GM12878 (cell line): Measurements from ENCODE around the gene LYRM4.

Experiments used
- BRCA1 ChIP-seq: IDR thresholded peaks from 2 replicates; pipeline ENCODE4 v1.6.1; 2011; ENCODE audit warnings: low read depth, low read length, improper control_type of control experiment
- CREB1 ChIP-seq: IDR thresholded peaks from 2 replicates; pipeline ENCODE4 v1.6.1; 2012; ENCODE audit warnings: low read depth, mild to moderate bottlenecking, inconsistent platforms
- CTCF ChIP-seq, 3 experiments: IDR thresholded peaks in 2 of 3; conservative IDR thresholded peaks in 1 of 3; 2 replicates each; pipeline ENCODE4 v1.5.1; 2011; ENCODE audit warnings: low read depth in 3 of 3, low read length in 3 of 3, mild to moderate bottlenecking in 3 of 3, control low read depth in 2 of 3, moderate library complexity in 2 of 3, inconsistent platforms in 1 of 3, mixed read lengths in 1 of 3; ENCODE audit not compliant: control insufficient read depth in 2 of 3, insufficient read depth in 1 of 3; ENCODE audit errors: extremely low read depth in 1 of 3
- HDAC2 ChIP-seq: fragments of 200-600 bp; sonication (generic); IDR thresholded peaks from 2 replicates; pipeline ENCODE4 v1.6.1; 2017
- HDAC6 ChIP-seq: fragments of 200-600 bp; sonication (generic); IDR thresholded peaks from one replicate; pipeline ENCODE4 v1.8.0; 2017; ENCODE audit warnings: antibody characterized with exemption; ENCODE audit not compliant: unreplicated experiment
- RAD21 ChIP-seq: IDR thresholded peaks from 2 replicates; pipeline ENCODE4 v1.6.1; 2011; ENCODE audit warnings: mild to moderate bottlenecking, low read depth, low read length, moderate library complexity; ENCODE audit not compliant: insufficient read depth
- TCF12 ChIP-seq: IDR thresholded peaks from 2 replicates; pipeline ENCODE4 v1.6.1; 2011; ENCODE audit warnings: low read depth, mild to moderate bottlenecking, low read length
- TF ChIP-seq, protein P1 (sequence below): fragments of 150-350 bp; IDR thresholded peaks from 2 replicates; pipeline ENCODE4 v1.6.1; 2016; ENCODE audit warnings: low read depth, low read length
- TF ChIP-seq, protein P2 (sequence below): IDR thresholded peaks from 2 replicates; pipeline ENCODE4 v1.6.1; 2012; ENCODE audit warnings: mild to moderate bottlenecking, low read depth, low read length

- TF ChIP-seq HDAC6, result no peak
- TF ChIP-seq, protein P1, sequence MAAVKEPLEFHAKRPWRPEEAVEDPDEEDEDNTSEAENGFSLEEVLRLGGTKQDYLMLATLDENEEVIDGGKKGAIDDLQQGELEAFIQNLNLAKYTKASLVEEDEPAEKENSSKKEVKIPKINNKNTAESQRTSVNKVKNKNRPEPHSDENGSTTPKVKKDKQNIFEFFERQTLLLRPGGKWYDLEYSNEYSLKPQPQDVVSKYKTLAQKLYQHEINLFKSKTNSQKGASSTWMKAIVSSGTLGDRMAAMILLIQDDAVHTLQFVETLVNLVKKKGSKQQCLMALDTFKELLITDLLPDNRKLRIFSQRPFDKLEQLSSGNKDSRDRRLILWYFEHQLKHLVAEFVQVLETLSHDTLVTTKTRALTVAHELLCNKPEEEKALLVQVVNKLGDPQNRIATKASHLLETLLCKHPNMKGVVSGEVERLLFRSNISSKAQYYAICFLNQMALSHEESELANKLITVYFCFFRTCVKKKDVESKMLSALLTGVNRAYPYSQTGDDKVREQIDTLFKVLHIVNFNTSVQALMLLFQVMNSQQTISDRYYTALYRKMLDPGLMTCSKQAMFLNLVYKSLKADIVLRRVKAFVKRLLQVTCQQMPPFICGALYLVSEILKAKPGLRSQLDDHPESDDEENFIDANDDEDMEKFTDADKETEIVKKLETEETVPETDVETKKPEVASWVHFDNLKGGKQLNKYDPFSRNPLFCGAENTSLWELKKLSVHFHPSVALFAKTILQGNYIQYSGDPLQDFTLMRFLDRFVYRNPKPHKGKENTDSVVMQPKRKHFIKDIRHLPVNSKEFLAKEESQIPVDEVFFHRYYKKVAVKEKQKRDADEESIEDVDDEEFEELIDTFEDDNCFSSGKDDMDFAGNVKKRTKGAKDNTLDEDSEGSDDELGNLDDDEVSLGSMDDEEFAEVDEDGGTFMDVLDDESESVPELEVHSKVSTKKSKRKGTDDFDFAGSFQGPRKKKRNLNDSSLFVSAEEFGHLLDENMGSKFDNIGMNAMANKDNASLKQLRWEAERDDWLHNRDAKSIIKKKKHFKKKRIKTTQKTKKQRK, result no peak
- TF ChIP-seq HDAC2, result no peak
- no peak for TF ChIP-seq CTCF (IDR thresholded peaks at IDR 0.05 in 2 of 3, conservative IDR thresholded peaks at IDR 0.05 in 1 of 3; ENCODE audit: control insufficient read depth in 2 of 3, extremely low read depth in 1 of 3, insufficient read depth in 1 of 3, low read depth in 3 of 3, low read length in 3 of 3)
- TF ChIP-seq RAD21, result no peak
- TF ChIP-seq, protein P2, sequence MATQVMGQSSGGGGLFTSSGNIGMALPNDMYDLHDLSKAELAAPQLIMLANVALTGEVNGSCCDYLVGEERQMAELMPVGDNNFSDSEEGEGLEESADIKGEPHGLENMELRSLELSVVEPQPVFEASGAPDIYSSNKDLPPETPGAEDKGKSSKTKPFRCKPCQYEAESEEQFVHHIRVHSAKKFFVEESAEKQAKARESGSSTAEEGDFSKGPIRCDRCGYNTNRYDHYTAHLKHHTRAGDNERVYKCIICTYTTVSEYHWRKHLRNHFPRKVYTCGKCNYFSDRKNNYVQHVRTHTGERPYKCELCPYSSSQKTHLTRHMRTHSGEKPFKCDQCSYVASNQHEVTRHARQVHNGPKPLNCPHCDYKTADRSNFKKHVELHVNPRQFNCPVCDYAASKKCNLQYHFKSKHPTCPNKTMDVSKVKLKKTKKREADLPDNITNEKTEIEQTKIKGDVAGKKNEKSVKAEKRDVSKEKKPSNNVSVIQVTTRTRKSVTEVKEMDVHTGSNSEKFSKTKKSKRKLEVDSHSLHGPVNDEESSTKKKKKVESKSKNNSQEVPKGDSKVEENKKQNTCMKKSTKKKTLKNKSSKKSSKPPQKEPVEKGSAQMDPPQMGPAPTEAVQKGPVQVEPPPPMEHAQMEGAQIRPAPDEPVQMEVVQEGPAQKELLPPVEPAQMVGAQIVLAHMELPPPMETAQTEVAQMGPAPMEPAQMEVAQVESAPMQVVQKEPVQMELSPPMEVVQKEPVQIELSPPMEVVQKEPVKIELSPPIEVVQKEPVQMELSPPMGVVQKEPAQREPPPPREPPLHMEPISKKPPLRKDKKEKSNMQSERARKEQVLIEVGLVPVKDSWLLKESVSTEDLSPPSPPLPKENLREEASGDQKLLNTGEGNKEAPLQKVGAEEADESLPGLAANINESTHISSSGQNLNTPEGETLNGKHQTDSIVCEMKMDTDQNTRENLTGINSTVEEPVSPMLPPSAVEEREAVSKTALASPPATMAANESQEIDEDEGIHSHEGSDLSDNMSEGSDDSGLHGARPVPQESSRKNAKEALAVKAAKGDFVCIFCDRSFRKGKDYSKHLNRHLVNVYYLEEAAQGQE, result no peak
- TF ChIP-seq CREB1, result no peak
- TF ChIP-seq TCF12, result no peak
- TF ChIP-seq BRCA1, result no peak
These were observed 111.5 kb downstream of the LYRM4 start for GRCh38 chr6:5149159-5149704.
